GM18498 (cell line): ENCODE data around the gene ZNF227.
"Not testable (repeated sequence)": the region's sequence is repeated elsewhere in the genome, so short reads cannot be mapped to it uniquely, and the experiment has no call there.

ENCODE experiments used
- ATAC-seq: cut with Tn5 transposase; IDR thresholded peaks from one replicate; pipeline ENCODE4 v1.9.1; 2021; ENCODE audit warnings: mild to moderate bottlenecking, moderate library complexity; ENCODE audit not compliant: unreplicated experiment

Gene ZNF227

DNA sequence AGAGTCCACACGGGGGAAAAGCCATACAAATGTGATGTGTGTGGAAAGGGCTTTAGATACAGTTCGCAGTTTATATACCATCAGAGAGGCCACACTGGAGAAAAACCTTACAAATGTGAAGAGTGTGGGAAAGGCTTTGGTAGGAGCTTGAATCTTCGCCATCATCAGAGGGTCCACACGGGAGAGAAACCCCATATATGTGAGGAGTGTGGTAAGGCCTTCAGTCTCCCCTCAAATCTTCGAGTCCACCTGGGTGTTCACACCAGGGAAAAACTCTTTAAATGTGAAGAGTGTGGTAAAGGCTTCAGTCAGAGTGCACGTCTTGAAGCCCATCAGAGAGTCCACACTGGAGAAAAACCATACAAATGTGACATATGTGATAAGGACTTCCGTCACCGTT, 24.1 kb downstream of the ZNF227 start:
- no peak for ATAC-seq

DNA sequence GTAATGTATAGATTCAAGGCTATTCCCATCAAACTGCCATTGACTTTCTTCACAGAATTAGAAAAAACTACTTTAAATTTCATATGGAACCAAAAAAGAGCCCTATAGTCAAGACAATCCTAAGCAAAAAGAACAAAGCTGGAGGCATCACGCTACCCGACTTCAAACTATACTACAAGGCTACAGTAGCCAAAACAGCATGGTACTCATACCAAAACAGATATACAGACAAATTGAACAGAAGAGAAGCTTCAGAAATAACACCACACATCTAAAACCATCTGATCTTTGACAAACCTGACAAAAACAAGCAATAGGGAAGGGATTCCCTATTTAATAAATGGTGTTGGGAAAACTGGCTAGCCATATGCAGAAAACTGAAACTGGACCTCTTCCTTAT, 40.0 kb downstream of the ZNF227 start:
- ATAC-seq = not testable (repeated sequence)

DNA sequence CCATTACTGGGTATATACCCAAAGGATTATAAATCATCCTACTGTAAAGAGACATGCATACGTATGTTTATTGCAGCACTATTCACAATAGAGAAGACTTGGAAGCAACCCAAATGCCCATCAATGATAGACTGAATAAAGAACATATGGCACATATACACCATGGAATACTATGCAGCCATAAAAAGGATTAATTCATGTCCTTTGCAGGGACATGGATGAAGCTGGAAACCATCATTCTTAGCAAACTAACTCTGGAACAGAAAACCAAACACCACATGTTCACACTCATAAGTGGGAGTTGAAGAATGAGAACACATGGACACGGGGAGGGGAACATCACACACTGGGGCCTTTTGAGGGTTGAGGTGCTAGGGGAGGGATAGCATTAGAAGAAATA, 41.1 kb downstream of the ZNF227 start:
- not testable (repeated sequence) for ATAC-seq

DNA sequence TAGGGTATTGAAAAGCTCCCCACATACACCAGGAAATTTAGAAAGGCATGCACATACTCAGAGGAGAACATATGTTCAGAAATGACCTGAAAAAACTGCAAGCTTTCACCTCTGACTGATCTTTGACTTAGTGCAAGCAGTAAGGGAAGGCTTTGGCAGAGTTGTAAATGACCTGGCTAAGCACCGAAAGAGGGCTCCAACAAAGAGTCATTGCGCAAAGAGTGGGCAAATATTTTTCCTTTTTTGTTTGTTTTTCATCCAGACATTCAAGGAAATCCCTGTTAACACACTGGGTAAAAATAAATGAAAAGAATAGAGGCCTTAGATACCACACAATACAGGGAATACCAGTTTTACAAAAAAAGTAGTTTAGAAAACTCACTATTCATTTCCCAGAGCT, 42.2 kb downstream of the ZNF227 start:
- no peak for ATAC-seq

DNA sequence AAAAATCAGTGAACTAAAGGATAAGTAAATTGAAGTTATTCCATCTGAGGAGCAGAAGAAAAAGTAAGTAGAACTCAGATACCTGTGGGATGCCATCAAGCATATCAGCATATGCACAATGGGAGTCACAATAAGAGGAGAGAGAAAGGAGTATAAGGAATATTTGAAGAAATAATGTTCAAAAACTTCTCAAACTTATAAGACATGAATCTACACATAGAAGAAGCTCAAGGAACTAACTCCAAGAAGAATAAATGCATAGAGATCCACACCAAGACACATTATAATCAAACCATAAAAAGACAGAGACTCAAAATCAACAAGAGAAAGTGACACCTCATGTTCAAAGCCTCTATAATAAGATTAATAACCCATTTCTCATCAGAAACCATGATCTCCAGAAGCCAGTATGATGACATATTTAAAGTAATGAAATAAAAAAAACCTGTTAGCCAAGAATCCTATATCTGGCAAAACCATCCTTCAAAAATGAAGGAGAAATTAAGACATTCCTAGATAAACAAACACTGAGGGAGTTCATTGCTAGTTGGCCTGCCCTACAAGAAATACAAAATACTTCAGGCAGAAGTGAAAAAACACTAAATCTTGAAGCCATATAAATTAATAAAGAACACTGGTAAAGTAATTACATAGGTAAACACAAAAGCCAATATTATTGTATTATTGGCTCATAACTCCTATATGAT, 43.5 kb downstream of the ZNF227 start:
- no peak for ATAC-seq

DNA sequence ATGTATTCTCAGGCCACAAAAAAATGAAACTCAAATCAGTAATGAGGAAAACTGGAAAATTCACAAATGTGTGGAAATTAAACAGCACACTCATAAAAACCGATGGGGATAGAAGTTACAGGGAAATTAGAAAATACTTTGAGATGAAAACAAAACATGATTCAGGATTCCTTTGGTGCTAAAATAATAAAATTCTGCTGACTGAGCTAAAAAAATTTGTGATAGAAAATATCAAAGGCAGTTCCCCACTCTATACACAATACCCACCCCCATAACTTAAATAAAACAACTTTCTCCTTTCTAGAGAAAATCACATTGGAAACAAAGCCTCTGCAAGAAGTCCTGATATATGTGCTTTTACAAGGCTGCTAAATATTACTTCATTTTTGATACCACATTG, 45.8 kb downstream of the ZNF227 start:
- no peak for ATAC-seq

DNA sequence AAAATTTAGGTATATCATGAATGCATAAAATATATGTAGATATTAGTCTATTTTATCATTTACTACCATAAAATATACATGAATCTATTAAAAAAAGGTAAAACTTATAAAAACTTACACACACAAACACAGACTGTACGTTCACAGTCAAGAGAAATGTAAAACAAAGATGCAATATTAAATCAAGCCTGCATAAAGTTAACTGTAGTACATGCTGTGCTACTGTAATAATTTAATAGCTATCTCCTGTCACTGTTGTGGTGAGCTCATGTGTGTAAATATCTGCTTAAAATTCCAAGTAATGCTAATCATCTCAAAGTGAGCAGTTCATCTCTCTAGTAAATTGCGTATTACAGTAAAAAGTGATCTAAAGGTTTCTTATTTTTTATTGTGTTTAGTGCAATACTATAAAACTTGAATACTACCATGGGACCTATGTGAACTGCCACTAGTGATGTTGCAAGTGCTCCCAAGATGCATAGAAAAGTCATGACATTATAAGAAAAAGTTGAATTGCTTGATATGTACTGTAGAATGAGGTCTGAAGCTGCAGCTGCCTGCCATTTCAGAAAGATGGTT, 46.6 kb downstream of the ZNF227 start:
- no peak for ATAC-seq

DNA sequence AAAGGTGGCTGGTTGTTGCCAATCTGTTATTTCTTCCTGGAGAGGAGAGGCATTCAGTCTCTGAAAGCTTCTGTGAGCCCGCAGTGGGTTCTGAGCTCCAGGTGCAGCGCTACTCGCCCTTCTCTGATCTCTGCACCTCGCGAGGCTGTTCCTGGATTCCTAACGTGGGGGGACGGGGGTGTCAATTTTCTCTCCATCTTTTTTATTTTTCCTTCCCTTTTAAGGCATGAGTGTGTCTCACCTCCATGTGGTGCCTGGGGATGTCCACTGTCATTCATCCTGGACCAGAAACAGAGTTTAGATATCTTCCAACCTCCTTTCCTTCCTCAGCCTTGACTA, 48.0 kb downstream of the ZNF227 start:
- ATAC-seq = no peak

DNA sequence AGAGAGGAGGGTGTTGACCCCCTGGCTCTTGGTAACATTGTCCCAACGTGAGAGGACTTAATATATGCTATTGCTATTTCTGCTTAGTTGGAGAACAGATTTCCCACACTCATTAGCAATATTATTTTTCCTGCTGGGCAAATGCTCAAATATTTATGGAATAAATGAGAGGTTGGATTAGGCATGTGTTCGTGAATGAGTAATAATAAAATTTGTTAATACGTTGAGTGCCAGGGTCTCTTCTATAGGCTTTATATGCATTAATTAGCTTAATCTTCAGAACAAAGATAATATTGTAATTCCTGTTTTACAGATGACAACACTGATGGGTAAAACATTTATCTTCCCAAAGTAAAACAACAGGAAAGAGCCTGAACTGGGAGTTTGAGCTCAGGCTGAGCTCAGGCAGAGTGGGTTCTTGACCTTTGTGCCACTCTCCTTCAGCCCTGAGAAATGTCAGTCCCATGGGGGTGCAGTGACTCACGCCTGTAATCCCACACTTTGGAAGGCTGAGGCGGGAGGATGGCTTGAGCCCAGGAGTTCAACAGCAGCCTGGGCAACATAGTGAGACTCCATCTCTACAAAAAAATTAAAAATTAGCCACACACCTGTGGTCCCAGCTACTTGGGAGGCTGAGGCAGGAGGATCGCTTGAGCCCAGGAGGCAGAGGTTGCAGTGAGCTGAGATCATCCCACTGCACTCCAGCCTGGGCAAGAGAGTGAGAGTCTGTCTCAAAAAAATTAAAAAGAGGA, 48.5 kb downstream of the ZNF227 start:
- ATAC-seq = no peak

DNA sequence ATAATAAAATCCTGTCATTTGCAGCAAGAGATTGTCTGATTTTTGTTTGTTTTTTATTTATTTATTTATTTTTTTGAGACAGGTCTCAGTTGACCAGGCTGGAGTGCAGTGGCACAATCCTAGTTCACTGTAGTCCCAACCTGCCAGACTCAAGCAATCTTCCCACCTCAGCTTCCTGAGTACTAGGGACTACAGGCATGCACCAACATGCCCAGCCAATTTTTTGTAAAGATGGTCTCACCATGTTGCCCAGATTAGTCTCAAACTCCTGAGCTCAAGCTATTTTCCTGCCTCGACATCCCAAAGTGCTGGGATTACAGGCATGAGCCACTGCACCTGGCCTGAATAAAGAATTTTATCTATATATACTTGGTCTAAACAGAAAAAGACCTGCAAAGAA, 65.0 kb downstream of the ZNF227 start:
- no peak for ATAC-seq

DNA sequence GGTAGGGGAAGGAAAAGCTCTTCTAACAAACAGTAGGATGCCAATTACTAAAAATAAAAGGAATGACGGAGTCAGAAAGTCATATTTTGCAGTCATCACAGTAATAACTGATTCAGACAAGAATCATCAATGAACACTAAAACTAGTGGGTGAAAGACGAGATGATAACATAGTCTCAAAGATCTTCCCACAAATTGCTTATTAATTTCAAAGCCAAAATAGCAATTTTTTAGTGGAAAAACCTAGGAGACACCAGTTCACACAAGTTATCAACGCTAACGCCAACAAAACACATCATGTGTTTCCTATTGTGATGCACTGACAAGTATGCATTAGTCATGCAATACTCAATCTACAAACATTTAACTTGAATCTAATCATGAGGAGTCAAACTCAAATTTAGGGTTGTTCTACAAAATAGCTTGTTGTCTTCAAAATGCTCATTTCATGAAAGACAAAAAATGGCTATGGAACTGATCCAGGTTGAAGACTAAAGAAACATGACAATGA, 65.9 kb downstream of the ZNF227 start:
- ATAC-seq = no peak

DNA sequence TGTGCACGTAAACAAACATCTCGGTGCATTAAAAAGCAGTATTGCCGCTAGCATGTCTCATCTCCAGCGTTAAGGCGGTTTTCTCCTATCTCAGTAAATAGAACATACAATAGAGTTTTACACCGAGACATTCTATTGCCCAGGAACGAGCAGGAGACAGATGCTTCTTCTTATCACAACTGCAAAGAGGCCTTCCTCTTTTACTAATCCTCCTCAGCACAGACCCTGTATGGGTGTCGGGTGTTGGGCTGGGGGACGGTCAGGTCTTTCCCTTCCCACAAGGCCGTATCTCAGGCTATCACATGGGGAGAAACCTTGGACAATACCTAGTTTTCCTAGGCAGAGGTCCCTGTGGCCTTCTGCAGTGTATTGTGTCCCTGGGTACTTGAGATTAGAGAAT, 68.6 kb downstream of the ZNF227 start:
- no peak for ATAC-seq

DNA sequence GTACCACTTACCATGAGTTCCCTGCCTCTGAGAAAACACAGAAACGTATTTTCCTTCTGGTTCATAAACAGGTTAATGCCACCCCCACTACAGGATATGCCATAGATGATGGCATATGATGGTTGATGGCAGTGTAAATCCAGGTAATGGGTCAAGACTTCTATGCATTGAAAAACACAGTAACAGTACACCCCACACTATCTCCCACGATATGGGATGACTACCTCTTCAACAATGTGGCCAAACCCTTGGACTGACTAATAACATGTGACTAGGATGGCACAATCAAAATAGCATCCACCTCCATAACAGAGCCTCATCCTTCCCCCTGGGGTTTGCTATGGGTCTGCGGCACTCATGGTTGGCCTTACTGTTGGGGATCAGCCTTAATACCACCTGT, 70.5 kb downstream of the ZNF227 start:
- no peak for ATAC-seq

DNA sequence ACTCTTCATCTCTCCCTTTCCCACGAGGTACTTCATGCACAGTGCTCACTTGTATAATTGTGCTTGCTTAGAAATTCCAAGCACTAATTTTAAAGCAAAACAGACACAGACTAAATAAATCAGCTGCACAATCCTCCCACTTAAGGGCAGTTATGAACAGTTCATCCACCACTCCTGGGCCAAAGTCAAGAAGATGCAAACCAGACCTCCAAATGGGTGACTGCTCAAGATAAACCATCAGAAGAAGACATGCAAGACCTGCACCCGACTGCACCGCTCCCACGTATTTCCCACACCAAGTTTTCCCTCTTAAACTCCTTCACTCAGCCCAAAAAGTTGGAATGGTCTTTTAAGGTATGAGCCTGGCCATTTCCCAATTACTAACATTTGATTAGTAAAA, 72.6 kb downstream of the ZNF227 start:
- ATAC-seq = no peak
